Erythroblast (primary cell): ENCODE results near the gene RNFT1.
"Not testable (repeated sequence)": the region's sequence is repeated elsewhere in the genome, so short reads cannot be mapped to it uniquely, and the experiment has no call there.

ENCODE experiments used
- GATA1 ChIP-seq: IDR thresholded peaks from 2 replicates; pipeline ENCODE4 v1.6.1; 2011; ENCODE audit warnings: low read depth, mild to moderate bottlenecking, control low read depth, low read length, moderate library complexity
- POLR2A ChIP-seq: IDR thresholded peaks from 2 replicates; pipeline ENCODE4 v1.6.1; 2011; ENCODE audit warnings: mild to moderate bottlenecking, low read length

- TF ChIP-seq POLR2A, GATA1: not testable (repeated sequence)
Measured at GRCh38 chr17:60009326-60009725, 44.8 kb upstream of the RNFT1 start.
